IMR-90 (cell line): ENCODE results near the gene TBCE. TPM values are rescaled to one million over a fixed set of nuclear protein-coding genes. Genes with fewer than 3 reads are reported as not detected.

ENCODE experiments used
- ATAC-seq: fragments of 200-7000 bp; cut with Tn5 transposase; 2 replicates; pipeline ENCODE4 v1.9.1; 2020; ENCODE audit warnings: low read depth, mild to moderate bottlenecking, moderate library complexity
- BruUV-seq: library from RNA; stranded (reverse); fragments of 400-500 nt; replicated peaks from 2 replicates; lab custom pipeline; 2021; lab: Mats Ljungman, UMichigan
- CTCF ChIA-PET: fragments of 300-600 bp; formaldehyde crosslinking; extraction: SDS; loops from one replicate; lab custom pipeline; 2021; ENCODE audit warnings: antibody characterized with exemption; lab: Yijun Ruan, JAX
- POLR2A ChIA-PET: fragments of 300-600 bp; sonication (Branson Sonifier 250); formaldehyde crosslinking; loops from one replicate; lab custom pipeline; 2022; ENCODE audit warnings: antibody characterized with exemption; ENCODE audit not compliant: unreplicated experiment; lab: Charles Lee
- DNase-seq: peaks from one replicate; pipeline ENCODE4 v3.0.0; 2013
- H2AFZ ChIP-seq: replicated peaks from 2 replicates; pipeline ENCODE3; 2013; ENCODE audit warnings: low read length, mild to moderate bottlenecking; ENCODE audit not compliant: poor library complexity
- H2AK5ac ChIP-seq: 2 replicates; pipeline ENCODE4 v1.6.1; 2013; ENCODE audit warnings: low read depth, low read length, inconsistent platforms
- H2AK9ac ChIP-seq: replicated peaks from 2 replicates; pipeline ENCODE3; 2013; ENCODE audit warnings: mild to moderate bottlenecking, low read depth, low read length, moderate library complexity; ENCODE audit not compliant: poor library complexity
- H2BK120ac ChIP-seq: 2 replicates; pipeline ENCODE4 v1.6.1; 2013; ENCODE audit warnings: low read depth, low read length, inconsistent platforms
- H2BK15ac ChIP-seq: 3 replicates; pipeline ENCODE4 v1.6.1; 2013; ENCODE audit warnings: low read depth, low read length, inconsistent platforms
- H2BK20ac ChIP-seq: 2 replicates; pipeline ENCODE4 v1.6.1; 2013; ENCODE audit warnings: low read depth, mild to moderate bottlenecking, inconsistent platforms, low read length, moderate library complexity
- H2BK5ac ChIP-seq: 2 replicates; pipeline ENCODE4 v1.6.1; 2013; ENCODE audit warnings: mild to moderate bottlenecking, low read depth, low read length, inconsistent platforms; ENCODE audit not compliant: poor library complexity, severe bottlenecking
- H3K14ac ChIP-seq: replicated peaks from 2 replicates; pipeline ENCODE4 v1.6.1; 2013; ENCODE audit warnings: low read depth, low read length, inconsistent platforms
- H3K18ac ChIP-seq: 2 replicates; pipeline ENCODE4 v1.6.1; 2013; ENCODE audit warnings: low read depth, low read length, control low read depth
- H3K23ac ChIP-seq: 2 replicates; pipeline ENCODE4 v1.6.1; 2013; ENCODE audit warnings: low read depth, low read length, inconsistent platforms
- H3K27ac ChIP-seq: 2 replicates; pipeline ENCODE4 v1.5.1; 2013; ENCODE audit warnings: mild to moderate bottlenecking, control low read depth, low read length; ENCODE audit not compliant: insufficient read depth
- H3K27me3 ChIP-seq: 2 replicates; pipeline ENCODE4 v1.6.1; 2013; ENCODE audit warnings: low read length; ENCODE audit not compliant: control insufficient read depth, insufficient read depth
- H3K36me3 ChIP-seq: 2 replicates; pipeline ENCODE4 v1.6.1; 2013; ENCODE audit warnings: low read length, mixed read lengths; ENCODE audit not compliant: control insufficient read depth, insufficient read depth
- H3K4ac ChIP-seq: 2 replicates; pipeline ENCODE4 v1.6.1; 2013; ENCODE audit warnings: low read depth, low read length, inconsistent platforms
- H3K4me1 ChIP-seq: 2 replicates; pipeline ENCODE4 v1.6.1; 2013; ENCODE audit warnings: low read length, mixed read lengths; ENCODE audit not compliant: control insufficient read depth, insufficient read depth
- H3K4me2 ChIP-seq: 2 replicates; pipeline ENCODE4 v1.6.1; 2013; ENCODE audit warnings: low read depth, mild to moderate bottlenecking, control low read depth, low read length, moderate library complexity
- H3K4me3 ChIP-seq: 2 replicates; pipeline ENCODE4 v1.5.1; 2013; ENCODE audit warnings: low read depth, mild to moderate bottlenecking, control low read depth, low read length, moderate library complexity; ENCODE audit not compliant: insufficient read depth
- H3K56ac ChIP-seq: 2 replicates; pipeline ENCODE4 v1.6.1; 2013; ENCODE audit warnings: low read length, inconsistent platforms; ENCODE audit not compliant: insufficient read depth; ENCODE audit errors: extremely low read depth
- H3K79me1 ChIP-seq, 2 experiments: 2 replicates each; pipeline ENCODE4 v1.6.1; 2013; ENCODE audit warnings: low read length in 2 of 2, inconsistent platforms in 1 of 2, low read depth in 1 of 2
- H3K9ac ChIP-seq: 2 replicates; pipeline ENCODE4 v1.6.1; 2013; ENCODE audit warnings: low read depth, low read length, control low read depth
- H3K9me1 ChIP-seq: 2 replicates; pipeline ENCODE4 v1.6.1; 2013; ENCODE audit warnings: low read length, inconsistent platforms; ENCODE audit not compliant: insufficient read depth
- H3K9me3 ChIP-seq: 2 replicates; pipeline ENCODE4 v1.6.1; 2013; ENCODE audit warnings: low read length; ENCODE audit not compliant: control insufficient read depth, insufficient read depth
- H4K20me1 ChIP-seq: 2 replicates; pipeline ENCODE4 v1.6.1; 2013; ENCODE audit warnings: low read length, inconsistent platforms; ENCODE audit not compliant: insufficient read depth
- H4K5ac ChIP-seq: 2 replicates; pipeline ENCODE4 v1.6.1; 2013; ENCODE audit warnings: mild to moderate bottlenecking, low read depth, low read length, control low read depth
- H4K8ac ChIP-seq, 2 experiments: 2 replicates each; pipeline ENCODE4 v1.6.1; 2013; ENCODE audit warnings: low read depth in 2 of 2, low read length in 2 of 2, control low read depth in 1 of 2, inconsistent platforms in 1 of 2
- H4K91ac ChIP-seq: 2 replicates; pipeline ENCODE4 v1.6.1; 2013; ENCODE audit warnings: low read depth, low read length, inconsistent platforms; ENCODE audit not compliant: insufficient read depth
- BHLHE40 ChIP-seq: fragments of 150-350 bp; IDR thresholded peaks from 2 replicates; pipeline ENCODE4 v1.6.1; 2016; ENCODE audit warnings: mild to moderate bottlenecking, low read depth, low read length
- CEBPB ChIP-seq: IDR thresholded peaks from 2 replicates; pipeline ENCODE4 v1.6.1; 2012; ENCODE audit warnings: low read depth, low read length, improper control_type of control experiment
- CHD1 ChIP-seq: IDR thresholded peaks from 2 replicates; pipeline ENCODE4 v1.6.1; 2012; ENCODE audit warnings: low read depth, low read length, improper control_type of control experiment
- FOS ChIP-seq: fragments of 150-350 bp; IDR thresholded peaks from 2 replicates; pipeline ENCODE4 v1.6.1; 2016; ENCODE audit warnings: low read depth, low read length
- MAFK ChIP-seq: IDR thresholded peaks from 2 replicates; pipeline ENCODE4 v1.6.1; 2012; ENCODE audit warnings: low read depth, low read length, improper control_type of control experiment
- MAZ ChIP-seq: IDR thresholded peaks from 2 replicates; pipeline ENCODE4 v1.6.1; 2012; ENCODE audit warnings: low read depth, mild to moderate bottlenecking, low read length, improper control_type of control experiment, moderate library complexity, borderline replicate concordance
- MXI1 ChIP-seq: IDR thresholded peaks from 2 replicates; pipeline ENCODE4 v1.6.1; 2012; ENCODE audit warnings: low read depth, mild to moderate bottlenecking, low read length, moderate library complexity, borderline replicate concordance
- NFE2L2 ChIP-seq: fragments of 150-350 bp; IDR thresholded peaks from 2 replicates; pipeline ENCODE4 v1.6.1; 2016; ENCODE audit warnings: low read depth, mild to moderate bottlenecking, low read length
- POLR2A ChIP-seq: IDR thresholded peaks from 2 replicates; pipeline ENCODE4 v1.6.1; 2012; ENCODE audit warnings: mild to moderate bottlenecking, low read depth, low read length
- RAD21 ChIP-seq: IDR thresholded peaks from 2 replicates; pipeline ENCODE4 v1.6.1; 2012; ENCODE audit warnings: low read length, improper control_type of control experiment
- RCOR1 ChIP-seq: IDR thresholded peaks from 2 replicates; pipeline ENCODE4 v1.6.1; 2012; ENCODE audit warnings: mild to moderate bottlenecking, low read length, improper control_type of control experiment; ENCODE audit not compliant: insufficient replicate concordance
- RFX5 ChIP-seq: IDR thresholded peaks from 2 replicates; pipeline ENCODE4 v1.8.0; 2012; ENCODE audit warnings: low read depth, mild to moderate bottlenecking, low read length, moderate library complexity
- SMC3 ChIP-seq: fragments of 150-350 bp; IDR thresholded peaks from 2 replicates; pipeline ENCODE4 v1.6.1; 2016; ENCODE audit warnings: low read depth, mild to moderate bottlenecking, antibody characterized with exemption, low read length, moderate library complexity
- WGBS, 2 experiments: methylation state at CpG; one replicate each; pipeline versions ENCODE4 v1.1.5 to v1.1.7; 2013; ENCODE audit warnings: missing lambda C conversion rate in 2 of 2; ENCODE audit not compliant: insufficient read length in 1 of 2; ENCODE audit errors: extremely low coverage in 2 of 2; 5-methylcytosine and 5-hydroxymethylcytosine counted together
- dilution Hi-C: fragments of 300-500 bp; cut with HindIII; formaldehyde crosslinking; loops from one replicate; pipeline ENCODE4 v1.14.3; 2018; ENCODE audit warnings: low sequenced_read_pairs; ENCODE audit not compliant: unreplicated experiment
- in situ Hi-C: fragments of 300-500 bp; cut with MboI; formaldehyde crosslinking; loops from 3 replicates; pipeline ENCODE4 v1.14.3; 2019; ENCODE audit warnings: low sequenced_read_pairs, inconsistent platforms, mixed read lengths
- intact Hi-C: fragments of 100-400 bp; cut with micrococcal nuclease; formaldehyde crosslinking; loops from 2 replicates; pipeline ENCODE4 v1.10.0; 2022
- polyA plus RNA-seq, 3 experiments: library from polyadenylated mRNA; depleted of rRNA; stranded (reverse); fragments of >200 nt; gene quantifications; 2 replicates each; pipeline ENCODE4 v1.2.3, GENCODE V29; 2012; ENCODE audit warnings: low replicate concordance in 1 of 3
- total RNA-seq: library from RNA; depleted of rRNA; stranded (reverse); fragments of >200 nt; gene quantifications from 2 replicates; pipeline ENCODE4 v1.2.3, GENCODE V29; 2012
- TF ChIP-seq, protein P1 (sequence below): fragments of 150-350 bp; IDR thresholded peaks from 2 replicates; pipeline ENCODE4 v1.6.1; 2016; ENCODE audit warnings: low read depth, mild to moderate bottlenecking, low read length, moderate library complexity, borderline replicate concordance
- TF ChIP-seq, protein P2 (sequence below): conservative IDR thresholded peaks from 2 replicates; pipeline ENCODE4 v1.5.1; 2012; ENCODE audit warnings: mild to moderate bottlenecking, low read depth, low read length, improper control_type of control experiment
- TF ChIP-seq, protein P3 (sequence below): fragments of 150-350 bp; IDR thresholded peaks from 2 replicates; pipeline ENCODE4 v1.6.1; 2017; ENCODE audit warnings: mild to moderate bottlenecking, antibody characterized with exemption, low read length, low read depth

TBCE gene
- total and polyA plus RNA-seq, 2 of the 4 experiments (the other 2 are of a cell fraction), result 25.3 to 26.7 TPM

DNA sequence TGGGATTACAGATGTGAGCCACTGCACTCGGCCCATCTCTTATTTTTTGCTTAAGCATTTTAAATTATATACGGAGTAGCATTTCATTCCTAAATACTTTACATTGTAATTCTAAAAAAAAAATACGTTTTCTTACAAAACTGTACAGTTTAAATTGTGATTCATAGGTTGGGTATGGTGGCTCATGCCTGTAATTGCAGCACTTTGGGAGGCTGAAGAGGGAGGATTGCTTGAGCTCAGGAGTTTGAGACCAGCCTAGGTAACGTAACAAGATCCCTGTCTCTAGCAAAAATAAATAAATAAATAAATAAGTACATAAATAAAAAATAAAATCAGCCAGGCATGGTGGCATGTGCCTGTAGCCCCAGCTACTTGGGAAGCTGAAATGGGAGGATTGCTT, 24.6 kb downstream of the TBCE start:
- POLR2A ChIA-PET, result no interaction called here

More for the DNA sequence above, 24.6 kb downstream of the TBCE start:
- Histone ChIP-seq H3K4me1 (no peaks in the 10 kb centered on the region), H3K27ac (no peak overlapping the region), H4K91ac (no peak overlapping the region), H3K9me1 (no peaks in the 10 kb centered on the region), H3K79me1 (peaks cover 13 to 40% of the 10 kb centered on the region in 2 experiments), H4K20me1 (no peaks in the 10 kb centered on the region), H2BK15ac (no peak overlapping the region), H3K9ac (no peak overlapping the region), H3K14ac (no peak overlapping the region), H2AK9ac (no peak overlapping the region), H3K4me2 (no peak overlapping the region), H3K23ac (no peak overlapping the region), H4K8ac (no peak overlapping the region), H2BK20ac (no peak overlapping the region), H3K4me3 (no peak overlapping the region), H2AFZ (no peak overlapping the region), H2BK120ac (no peak overlapping the region), H2BK5ac (no peak overlapping the region), H3K36me3 (no peaks in the 10 kb centered on the region), H4K5ac (no peak overlapping the region), H3K56ac (no peak overlapping the region), H3K27me3 (no peaks in the 10 kb centered on the region), H3K18ac (no peak overlapping the region), H2AK5ac (no peak overlapping the region), H3K9me3 (0 out of 2 replicates have a peak, but pooled peaks cover 3% of the 10 kb centered on the region), H3K4ac (no peak overlapping the region)
- intact Hi-C loops (no loop called here), in situ Hi-C loops (no loop called here), dilution Hi-C loops (no loop called here)
- CTCF ChIA-PET, result no interaction called here
- DNase-seq (peak; percentile 26), ATAC-seq (no peak)
- TF ChIP-seq SMC3 (no peak), NFE2L2 (no peak), CHD1 (no peak), RAD21 (no peak), RFX5 (no peak), POLR2A (no peak), MXI1 (no peak), RCOR1 (no peak), MAZ (no peak), FOS (no peak), CEBPB (no peak), MAFK (no peak), BHLHE40 (no peak)
- TF ChIP-seq, protein P1, sequence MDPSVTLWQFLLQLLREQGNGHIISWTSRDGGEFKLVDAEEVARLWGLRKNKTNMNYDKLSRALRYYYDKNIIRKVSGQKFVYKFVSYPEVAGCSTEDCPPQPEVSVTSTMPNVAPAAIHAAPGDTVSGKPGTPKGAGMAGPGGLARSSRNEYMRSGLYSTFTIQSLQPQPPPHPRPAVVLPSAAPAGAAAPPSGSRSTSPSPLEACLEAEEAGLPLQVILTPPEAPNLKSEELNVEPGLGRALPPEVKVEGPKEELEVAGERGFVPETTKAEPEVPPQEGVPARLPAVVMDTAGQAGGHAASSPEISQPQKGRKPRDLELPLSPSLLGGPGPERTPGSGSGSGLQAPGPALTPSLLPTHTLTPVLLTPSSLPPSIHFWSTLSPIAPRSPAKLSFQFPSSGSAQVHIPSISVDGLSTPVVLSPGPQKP, result no peak
- TF ChIP-seq, protein P2, sequence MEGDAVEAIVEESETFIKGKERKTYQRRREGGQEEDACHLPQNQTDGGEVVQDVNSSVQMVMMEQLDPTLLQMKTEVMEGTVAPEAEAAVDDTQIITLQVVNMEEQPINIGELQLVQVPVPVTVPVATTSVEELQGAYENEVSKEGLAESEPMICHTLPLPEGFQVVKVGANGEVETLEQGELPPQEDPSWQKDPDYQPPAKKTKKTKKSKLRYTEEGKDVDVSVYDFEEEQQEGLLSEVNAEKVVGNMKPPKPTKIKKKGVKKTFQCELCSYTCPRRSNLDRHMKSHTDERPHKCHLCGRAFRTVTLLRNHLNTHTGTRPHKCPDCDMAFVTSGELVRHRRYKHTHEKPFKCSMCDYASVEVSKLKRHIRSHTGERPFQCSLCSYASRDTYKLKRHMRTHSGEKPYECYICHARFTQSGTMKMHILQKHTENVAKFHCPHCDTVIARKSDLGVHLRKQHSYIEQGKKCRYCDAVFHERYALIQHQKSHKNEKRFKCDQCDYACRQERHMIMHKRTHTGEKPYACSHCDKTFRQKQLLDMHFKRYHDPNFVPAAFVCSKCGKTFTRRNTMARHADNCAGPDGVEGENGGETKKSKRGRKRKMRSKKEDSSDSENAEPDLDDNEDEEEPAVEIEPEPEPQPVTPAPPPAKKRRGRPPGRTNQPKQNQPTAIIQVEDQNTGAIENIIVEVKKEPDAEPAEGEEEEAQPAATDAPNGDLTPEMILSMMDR, result no peak
- TF ChIP-seq, protein P3, sequence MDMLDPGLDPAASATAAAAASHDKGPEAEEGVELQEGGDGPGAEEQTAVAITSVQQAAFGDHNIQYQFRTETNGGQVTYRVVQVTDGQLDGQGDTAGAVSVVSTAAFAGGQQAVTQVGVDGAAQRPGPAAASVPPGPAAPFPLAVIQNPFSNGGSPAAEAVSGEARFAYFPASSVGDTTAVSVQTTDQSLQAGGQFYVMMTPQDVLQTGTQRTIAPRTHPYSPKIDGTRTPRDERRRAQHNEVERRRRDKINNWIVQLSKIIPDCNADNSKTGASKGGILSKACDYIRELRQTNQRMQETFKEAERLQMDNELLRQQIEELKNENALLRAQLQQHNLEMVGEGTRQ, result no peak
- no TSS peak for BruUV-seq
- WGBS, 2 experiments, result no CpG with 5 or more reads among the region's 4 CpGs
